IPS-NIHi7 (cell line): ENCODE results near the gene CROCC2.

Source experiments
- DNase-seq: peaks from one replicate; pipeline ENCODE4 v3.0.0; 2012; ENCODE audit warnings: mixed read lengths; ENCODE audit errors: extremely low spot score

CROCC2 gene

DNA sequence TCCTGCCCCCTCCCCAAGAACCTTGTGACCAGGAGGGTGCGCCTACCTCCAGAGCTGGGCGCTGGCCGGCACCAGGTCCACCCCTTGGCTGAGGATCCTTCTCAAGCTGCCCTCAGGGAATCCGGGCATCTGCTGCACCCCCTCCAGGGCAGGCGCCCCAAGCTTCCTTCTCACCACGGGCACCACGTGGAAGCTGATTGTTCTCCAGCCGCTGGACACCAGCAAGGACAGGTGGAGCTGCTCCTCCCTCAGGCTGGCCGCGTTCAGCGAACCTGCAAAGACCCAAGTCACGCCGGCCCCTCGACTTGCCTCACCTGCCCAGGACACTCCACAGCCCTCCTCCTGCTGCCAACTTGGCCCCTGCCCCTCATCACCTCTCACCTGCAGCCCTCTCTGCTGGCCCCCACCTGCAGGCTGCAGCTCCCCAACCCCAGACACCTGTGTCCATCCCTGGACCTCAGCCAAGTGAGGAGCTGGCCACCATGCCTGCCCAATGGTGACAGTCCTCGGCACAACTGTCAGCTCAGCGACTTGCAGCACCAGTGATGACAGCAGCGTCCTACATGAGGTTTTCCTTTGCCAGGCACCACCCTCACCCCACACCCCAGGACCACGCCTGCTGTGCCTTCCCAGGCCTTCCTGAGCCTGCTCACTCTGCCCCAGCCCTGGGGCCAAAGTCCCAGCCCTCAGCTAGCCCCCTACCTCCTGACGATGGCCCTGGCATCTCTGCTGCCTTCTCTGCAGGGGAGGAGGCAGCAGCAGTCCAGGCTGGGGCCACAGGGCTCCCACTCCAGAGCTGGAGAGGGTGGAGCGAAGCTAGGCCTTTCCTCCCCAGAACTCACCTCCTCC lies 14.4 kb upstream of the CROCC2 start:
- no peak for DNase-seq

DNA sequence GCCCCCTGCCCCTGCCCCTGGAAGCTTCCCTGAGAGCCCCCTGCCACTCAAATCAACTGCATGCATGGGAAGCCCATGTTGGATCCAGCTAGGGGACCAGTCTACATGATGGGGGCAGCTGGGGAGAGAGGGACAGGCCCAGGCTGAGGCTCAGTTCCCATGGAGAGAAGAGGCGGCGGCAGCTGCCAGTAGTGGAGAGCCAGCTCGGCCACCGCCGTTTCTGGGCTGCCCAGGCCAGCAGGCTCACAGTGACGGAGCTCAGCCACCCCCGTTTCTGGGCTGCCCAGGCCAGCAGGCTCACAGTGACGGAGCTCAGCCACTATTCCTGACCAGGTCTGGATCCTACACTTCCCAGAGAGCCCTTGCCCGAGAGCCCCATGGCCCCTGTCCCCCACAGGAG lies 13.8 kb upstream of the CROCC2 start:
- DNase-seq, result no peak

DNA sequence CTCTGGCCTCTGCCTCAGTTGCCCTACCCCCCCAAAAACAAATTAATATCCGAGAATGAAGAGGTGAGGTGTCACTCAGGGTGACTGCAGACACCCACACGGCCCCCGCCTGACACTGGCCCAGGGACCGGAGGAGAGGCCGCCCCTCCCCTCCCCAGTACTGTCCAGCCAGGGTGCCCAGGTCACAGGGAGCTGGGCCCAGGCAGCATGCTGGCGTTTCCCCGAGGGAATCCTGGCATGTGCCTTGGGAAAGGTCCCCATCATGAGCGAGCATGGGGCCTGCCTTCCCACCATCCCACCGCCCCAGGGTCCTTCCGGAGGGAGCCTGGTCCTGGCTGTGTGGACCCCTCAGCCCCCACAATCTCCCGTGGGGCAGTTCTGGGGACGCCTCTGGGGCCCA lies 13.2 kb upstream of the CROCC2 start:
- DNase-seq, result no peak

DNA sequence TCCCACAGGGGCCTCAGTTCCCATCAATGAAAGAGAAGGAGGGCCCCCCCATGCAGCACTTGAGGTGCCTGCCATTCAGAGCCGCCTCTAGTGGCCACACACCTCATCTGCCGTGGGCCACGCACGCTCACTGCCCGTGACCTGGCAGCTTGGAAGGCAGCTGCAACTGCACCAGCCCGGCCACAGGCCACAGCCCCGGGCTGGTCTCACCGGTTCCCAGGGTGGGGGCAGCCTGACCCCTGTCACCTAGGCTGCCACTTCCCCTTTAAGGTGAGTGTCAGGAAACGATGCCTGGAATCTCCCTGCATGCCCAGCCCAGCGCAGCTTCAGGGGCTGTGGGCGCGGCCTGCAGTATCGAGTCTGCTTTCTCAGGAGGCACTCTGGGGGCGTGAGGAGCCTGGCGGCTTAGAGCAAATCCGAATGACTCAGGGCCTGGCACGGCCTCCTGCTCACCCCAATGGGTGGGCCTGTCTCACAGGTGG lies 12.7 kb upstream of the CROCC2 start:
- DNase-seq, result peak; percentile 83

DNA sequence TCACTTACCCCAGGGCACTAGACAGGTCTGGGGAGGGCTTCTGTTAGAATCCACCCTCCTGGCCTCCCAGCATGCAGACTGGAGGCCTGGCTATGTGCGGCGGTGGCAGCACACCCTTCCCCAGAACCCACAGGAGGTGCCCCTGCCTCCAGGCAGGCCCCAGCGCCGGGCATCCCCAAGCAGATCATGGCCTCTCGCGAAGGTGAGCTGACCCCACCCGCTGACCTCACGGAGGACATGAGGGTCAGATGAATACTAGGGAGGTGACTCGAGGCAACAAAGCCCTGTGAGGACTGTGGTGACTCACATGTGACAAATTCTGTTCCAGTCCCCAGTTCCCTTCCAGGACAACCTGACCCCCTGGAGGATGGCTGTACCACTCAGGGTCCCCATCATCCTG lies 12.1 kb upstream of the CROCC2 start:
- no peak for DNase-seq

DNA sequence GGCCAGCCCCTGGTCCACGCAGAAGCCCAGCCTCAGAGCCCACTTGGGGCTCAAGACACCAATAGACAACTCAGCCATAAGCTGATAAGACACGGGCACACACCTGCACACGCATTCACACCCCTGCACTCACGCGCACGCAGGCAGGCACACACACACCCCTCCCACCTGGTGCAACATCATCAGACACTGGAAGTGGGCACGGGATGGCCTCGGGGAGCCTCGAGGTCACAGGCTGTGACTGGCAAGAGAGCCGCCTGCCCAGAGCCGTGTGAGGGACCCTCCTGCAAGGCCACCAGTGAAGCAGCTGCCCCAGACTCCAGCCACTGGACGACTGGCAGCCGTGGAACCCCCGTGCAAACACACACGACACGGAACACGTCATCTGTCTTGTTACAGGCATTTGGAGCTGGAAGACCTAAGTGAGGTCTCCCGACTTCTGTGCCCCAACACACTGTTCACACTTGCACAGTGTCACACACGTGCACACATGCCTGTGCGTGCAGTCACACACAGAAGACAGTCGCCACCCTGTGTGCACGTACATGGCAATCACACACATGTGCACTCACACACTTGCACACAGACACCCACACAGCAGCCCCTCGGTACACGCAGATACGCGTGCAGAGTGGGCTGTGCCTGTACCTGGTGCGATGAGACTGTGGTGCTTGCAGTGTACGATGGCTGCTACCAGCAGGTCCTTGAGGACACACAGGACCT lies 11.1 kb upstream of the CROCC2 start:
- DNase-seq, result no peak

DNA sequence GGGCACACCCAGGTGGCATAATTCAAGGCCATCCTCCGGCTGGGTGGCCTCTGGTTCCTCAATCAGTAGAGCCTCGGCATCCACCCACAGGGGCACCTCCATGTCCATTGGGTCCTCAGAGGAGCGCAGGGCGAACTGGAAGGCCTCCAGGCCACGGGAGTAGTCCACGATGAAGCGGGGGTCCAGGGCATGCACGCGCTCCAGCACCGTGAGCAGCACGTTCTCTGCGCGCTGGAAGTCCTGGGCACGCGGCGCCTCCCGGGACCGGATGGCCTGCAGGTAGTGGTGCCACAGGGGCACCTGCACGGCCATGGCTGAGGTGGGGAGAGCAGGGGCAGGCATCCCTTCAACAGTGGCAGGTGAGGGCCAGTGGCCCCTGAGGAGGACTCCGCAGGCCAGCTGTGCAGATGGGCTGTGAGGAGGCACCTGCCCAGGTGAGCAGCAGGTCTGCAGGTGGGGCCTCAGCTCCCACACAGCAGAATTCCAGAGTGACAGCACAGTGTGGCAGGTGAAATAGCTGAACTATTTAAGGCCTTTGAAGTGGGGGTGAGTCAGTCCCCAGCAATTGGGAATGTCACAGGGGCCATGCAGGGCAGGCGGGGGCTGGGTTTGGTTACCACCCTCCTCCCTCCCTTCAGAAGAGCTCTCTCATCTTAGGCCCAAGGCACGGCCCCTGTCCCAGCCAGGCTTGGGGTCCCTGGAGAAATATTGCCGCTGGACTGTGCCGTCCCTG lies 10.3 kb upstream of the CROCC2 start, which contains the start of gene MAB21L4:
TSS of gene MAB21L4 (minus strand) at position 501 of the 733 bp plus-strand sequence. CDS start at position 342, 159 bp downstream.
- peak; percentile 51 for DNase-seq

DNA sequence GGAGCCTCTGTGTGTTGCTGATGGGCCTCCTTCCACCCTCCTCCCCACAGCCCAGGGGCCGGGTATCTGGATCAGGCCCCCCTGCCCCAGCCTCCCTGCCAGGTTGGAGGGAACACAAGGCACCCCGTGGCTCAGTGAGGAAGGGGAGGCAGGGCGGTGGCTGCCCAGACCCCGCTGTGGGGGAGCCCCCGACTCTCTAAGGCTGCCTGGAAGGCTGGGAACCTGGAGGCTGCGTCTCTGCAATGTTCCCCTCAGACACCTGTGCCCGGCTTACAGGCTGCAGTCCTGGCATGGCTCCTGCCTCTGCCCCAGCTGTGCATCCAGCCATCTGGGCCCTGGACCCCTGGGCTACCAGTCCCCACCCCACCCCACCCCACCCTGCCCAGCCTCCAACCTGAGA lies 9.7 kb upstream of the CROCC2 start:
- DNase-seq, result no peak

DNA sequence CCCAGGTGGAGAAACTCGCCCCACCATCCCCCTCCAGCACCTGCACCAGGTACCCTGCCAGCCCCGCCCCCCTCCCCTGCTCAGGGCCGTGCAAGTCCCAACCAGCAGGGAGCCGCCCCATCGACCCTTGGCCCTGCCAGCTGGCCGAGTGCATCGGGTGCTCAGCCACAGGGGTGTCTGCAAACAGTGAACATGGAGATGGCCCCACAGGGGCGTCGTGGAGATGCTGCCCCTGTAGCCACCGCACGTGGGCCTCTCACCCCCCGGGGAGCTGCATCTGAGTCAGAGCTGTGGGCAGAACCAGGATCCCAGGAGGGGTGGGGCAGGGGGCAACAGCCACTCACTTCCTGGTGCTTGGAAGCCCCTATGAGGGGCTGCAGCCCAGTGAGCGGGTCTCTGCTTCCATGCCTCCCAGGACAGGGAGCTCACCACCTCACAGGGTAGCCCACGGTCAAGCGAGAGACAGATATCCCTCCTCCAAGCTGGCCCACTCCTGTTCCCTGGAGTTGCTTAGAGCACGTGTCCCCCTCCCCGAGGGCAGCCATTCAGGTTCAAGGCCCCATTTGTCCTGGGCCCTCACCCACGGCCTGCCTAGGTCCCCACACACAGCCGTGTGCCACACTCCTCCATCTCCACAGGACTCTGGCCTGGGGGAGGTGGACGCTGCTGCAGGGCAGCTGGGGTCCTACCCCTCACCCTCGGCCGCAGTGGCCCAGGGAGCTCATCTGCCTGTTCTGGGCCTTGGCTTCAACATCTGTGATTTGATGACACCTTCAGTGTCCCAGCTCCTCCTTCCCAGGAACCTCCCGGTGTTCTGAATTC lies 9.1 kb upstream of the CROCC2 start:
- DNase-seq, result no peak

DNA sequence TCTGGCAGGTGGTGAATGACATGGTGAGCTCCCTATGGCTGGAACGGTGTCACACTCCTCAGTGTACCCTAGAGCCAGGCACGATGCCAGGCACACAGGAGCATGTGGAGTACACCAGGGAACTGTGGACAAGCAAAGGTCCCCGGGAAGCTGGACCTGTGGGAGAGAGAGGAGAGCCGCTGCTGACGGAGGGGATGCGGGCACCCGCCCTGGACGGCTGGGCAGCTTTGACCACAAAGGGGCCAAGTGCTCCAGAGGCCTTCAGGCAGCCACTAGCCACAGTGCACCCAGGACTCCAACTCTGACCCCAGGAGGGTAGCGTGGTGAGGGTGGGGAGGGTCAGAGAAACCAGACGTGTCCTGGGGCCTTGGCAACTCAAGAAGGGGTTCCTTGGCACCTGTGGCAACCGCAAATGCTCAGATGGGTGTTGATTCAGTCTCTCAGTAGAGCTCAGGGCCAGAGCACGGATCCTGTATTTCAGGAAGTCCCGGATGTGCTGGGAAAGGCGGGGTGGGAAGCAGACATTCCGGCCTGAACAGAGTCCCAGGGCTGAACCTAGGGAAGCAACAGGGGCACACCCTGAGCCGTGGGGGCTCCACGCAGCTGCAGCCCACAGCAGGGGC lies 7.9 kb upstream of the CROCC2 start:
- DNase-seq, result no peak

DNA sequence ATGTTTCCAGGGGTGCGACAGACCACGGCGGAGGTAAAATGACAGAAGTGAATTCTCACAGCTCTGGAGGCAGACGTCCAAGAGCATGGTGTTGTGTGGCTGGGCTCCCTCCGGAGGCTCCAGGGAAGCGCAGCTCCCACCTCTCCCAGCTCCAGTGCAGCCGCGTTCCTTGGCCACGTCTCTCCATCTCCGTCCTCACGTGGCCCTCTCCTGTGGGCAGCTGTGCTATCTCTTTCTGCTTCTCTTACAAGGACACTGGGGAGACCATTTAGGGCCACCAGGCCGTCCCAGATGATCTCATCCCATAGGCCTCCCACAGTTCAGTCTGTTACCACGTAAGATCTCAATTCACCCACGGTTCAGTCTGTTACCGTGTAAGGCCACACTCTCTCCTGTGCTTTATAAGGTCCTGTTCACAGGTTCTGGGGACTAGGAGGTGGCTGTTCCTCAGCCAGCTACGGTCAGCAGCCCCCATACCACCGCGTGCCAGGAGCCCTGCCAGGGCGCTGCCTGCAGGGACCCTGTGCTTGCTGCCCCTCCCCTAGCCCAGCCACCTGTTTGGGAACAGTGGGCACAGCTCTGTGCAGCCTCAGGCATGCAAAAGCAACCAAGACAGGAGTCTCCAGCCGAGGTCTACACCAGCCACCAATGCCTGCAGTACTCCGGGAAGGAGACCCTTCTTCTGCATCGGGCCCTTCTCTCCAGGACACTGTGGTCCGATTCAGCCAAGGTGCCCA lies 7.2 kb upstream of the CROCC2 start:
- DNase-seq, result no peak

DNA sequence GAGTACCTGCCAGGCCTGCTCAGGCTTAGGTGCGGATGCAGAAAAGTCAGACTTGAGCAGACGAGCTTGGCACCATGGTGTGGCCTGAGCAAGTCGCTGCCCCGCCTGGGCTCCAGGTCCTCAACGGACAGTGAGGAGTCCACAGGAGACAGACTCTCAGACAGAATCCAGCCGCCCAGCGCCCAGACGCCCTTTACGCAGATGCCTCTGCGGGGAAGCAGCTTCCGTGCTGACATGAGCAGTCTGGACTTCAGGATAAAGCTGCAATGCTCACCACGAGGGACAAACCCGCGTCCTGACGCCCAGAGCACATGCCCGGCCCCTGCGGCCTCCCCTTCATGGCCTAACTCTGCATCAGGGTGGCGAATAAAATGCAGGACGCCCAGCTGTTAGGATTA lies 6.7 kb upstream of the CROCC2 start:
- no peak for DNase-seq

DNA sequence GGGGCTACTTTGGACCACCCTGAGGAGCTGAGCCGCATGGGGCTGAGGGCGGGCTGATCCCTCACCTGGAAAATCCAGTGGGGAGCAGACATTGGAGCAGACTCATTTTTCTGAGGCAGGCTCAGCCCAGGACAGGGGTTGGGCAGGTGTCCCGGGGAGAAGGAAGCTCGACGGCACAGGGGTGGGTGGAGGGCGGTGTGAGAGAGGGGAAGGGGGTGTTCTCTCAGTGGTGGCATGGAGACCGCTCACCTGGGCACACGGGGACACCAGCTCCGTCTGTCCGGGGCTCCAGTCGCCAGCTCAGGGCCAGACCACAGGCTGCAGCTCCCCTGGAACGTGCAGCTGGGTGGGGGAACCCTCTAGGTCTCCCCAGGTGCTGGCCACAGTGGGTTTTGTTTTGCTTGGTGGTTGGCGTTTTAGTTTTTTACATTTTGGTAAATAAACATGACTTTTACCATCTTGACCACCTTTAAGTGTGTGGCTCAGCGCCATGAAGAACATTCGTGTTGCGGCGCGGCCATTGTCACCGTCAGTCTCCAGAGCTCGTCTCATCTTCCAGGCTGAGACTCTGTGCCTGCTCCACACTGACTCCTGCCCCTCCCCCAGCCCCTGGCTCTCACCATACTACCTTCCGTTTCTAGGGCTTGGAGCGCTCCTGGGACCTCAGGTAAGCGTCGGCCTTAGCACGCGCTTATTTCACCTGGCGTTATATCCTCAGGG lies 5.8 kb upstream of the CROCC2 start:
- DNase-seq, result no peak

DNA sequence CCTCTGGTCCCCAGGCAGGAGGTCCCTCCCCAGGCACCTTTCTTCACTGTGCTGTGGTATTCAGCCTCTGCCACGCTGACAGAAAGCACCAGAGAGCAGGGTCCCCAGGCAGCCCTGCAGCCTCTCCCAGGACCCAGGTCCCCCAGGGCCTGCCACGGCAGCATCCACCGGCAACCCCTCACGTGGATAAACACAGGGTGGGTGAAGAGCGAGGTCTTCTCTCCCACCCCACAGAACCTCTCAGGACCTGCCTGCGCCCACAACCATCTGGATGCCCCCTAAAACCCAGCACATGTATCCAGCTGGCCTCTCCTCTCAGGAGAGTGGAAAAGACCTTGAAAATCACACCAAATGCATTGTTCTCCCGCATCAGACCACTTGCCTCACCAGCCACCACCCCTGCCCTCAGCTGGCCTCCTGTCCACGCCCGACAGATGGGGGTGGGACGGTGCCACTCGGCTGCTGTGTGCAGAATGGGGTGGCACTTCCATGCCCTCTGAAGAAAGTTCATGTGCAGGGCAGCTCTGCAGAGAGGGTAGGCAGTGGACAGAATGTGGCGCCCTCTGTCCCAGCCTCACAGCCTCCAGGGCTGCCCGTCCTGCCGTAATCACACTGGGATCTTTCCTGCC lies 4.0 kb upstream of the CROCC2 start:
- no peak for DNase-seq

DNA sequence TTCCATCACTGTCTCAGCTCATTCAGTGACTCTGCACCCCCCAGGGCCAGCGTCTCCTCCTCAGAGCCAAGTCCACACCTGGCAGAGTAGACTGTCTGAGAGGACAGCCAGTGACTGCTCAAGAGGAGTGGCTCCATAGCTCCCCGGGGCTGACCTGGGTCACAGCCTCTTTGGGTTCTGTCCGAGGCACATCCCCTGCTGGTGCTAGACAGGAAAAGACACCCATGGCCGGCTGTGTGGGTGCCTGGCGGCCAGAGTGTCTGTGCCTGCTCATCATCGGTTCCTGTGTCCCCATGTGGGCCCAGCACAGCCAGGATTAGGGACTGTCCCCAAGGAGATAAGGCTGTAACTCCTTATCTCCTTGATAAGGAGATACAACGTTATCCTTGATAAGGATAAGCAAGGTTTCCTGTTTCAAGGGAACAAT lies 3.5 kb upstream of the CROCC2 start:
- no peak for DNase-seq

DNA sequence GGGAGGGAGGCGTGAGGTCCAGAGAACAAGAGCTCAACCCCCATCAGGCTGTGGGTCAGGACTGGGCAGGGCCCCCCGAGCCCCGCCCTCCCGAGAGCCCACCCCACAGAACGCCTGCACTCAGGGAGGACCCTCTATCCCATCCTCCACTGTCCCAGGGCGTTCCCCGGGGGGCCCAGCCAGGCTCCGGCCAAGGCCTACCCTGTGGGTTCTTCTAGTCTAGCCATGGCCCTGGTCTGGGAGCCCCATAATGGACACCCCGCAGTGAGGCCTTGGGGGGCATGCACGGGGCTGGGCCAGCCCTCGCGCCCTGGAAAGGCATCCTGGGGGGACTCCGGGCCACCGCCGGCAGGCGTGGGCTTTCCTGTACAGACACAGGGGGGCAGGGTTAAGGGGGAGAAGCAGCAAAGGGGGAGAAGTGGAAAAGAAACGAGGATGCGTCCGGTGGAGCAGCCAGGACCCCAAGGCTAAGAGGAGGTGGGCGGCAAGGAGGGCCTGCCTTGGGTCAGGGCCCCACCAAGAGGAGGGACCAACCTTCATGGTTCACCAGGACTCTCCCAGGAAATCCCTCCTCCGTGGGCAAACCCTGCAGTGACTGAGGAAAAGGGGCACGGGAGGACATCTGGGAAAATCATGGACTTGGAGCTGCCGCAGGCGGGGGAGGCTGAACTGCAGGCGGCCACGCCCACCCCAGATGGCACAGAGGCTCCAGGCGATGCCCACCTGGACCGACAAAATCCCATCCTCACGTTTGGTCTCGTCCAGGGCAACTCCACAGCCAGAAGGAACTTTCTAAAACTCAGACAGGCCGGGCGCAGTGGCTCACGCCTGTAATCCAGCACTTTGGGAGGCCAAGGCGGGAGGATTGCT lies 2.7 kb upstream of the CROCC2 start:
- DNase-seq, result no peak

DNA sequence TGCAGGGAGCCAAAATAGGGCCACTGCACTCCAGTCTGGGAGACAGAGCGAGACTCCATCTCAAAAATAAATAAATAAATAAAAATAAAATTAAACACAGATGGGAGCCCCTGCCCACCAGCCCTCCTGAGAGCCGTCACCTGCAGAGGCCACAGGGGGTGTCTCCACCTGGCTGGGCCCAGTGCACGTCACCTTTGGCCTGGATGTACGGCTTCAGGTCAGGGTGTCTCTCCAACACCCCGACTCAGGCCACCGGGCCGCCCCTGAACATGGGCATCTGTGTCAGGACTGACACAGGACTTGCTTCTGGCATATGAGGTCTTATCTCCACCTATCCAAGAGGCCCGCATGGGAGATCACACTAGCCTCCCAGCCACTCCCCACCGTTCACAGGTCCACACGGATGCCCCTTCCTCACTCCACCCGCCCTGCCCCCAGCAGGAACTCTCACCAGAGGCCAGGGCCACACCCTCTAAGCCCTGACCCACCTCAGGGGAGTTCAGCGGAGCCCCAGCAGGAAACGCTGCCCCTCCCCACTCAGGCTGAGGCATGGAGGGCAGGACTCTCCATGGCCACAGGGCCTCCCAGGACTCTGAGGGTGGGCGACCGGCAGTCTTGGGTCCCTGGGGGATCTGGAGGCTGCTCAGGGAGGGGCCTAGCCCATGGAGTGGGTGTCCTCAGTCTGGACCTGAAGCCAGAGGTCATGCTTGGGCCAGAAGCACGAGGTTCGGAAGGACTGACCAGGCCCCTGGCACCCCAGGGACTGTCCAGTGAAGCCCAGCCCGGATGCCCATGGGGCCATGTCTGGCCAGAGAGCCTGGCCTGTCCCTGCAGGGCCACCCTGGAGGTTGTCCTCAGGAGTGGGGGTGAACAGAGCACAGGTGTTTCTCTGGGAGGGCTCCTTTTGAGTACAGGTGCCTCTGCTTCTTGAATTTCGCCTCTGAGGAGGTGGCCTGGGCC lies 1.6 kb upstream of the CROCC2 start:
- DNase-seq, result no peak
